Right lobe of liver (tissue), 6 donors: ENCODE results near the gene MSH4. TPM values are rescaled to one million over a fixed set of nuclear protein-coding genes. Genes with fewer than 3 reads are reported as not detected.

Experiments used
- ATAC-seq, 4 donors: fragments of 200-7000 bp; cut with Tn5 transposase; one replicate each; pipeline ENCODE4 v1.9.1; 2020; ENCODE audit warnings: mild to moderate bottlenecking in 4 of 4, moderate library complexity in 4 of 4
- DNase-seq, 3 donors: peaks; one replicate each; pipeline ENCODE4 v3.0.0-alpha.2; 2020
- H3K27ac ChIP-seq, 3 donors: fragments of 200-600 bp; one replicate each; pipeline ENCODE4 v1.8.0; 2022
- H3K27me3 ChIP-seq, 2 donors: fragments of 200-600 bp; one replicate each; pipeline ENCODE4 v1.8.0; 2022
- H3K36me3 ChIP-seq, 4 donors: fragments of 200-600 bp; sonication (generic) in 1 of 4; one replicate each; pipeline versions ENCODE4 v1.5.1 to v1.8.0; 2017 to 2022; ENCODE audit warnings: control low read depth in 1 of 4
- H3K4me1 ChIP-seq, 4 donors: fragments of 200-600 bp; sonication (generic) in 1 of 4; one replicate each; pipeline versions ENCODE4 v1.5.1 to v1.8.0; 2017 to 2022; ENCODE audit warnings: control low read depth in 1 of 4
- H3K4me3 ChIP-seq, 3 donors: fragments of 200-600 bp; one replicate each; pipeline ENCODE4 v1.8.0; 2022
- H3K9me3 ChIP-seq, 4 donors: fragments of 200-600 bp; sonication (generic) in 1 of 4; one replicate each; pipeline versions ENCODE4 v1.5.1 to v1.8.0; 2017 to 2022; ENCODE audit warnings: control low read depth in 1 of 4
- CTCF ChIP-seq, 4 donors: fragments of 200-600 bp in 3 of 4; fragments of 450-650 bp in 1 of 4; IDR thresholded peaks; one replicate each; pipeline versions ENCODE4 v1.5.1 to v1.8.0; 2016 to 2022; ENCODE audit warnings: antibody characterized with exemption in 4 of 4, mild to moderate bottlenecking in 2 of 4
- POLR2A ChIP-seq: fragments of 450-650 bp; IDR thresholded peaks from one replicate; pipeline ENCODE4 v1.6.1; 2017; ENCODE audit warnings: antibody characterized with exemption, mild to moderate bottlenecking
- WGBS: methylation state at CpG from one replicate; pipeline ENCODE4 v1.1.6; 2018; ENCODE audit warnings: low coverage, low lambda C conversion rate; ENCODE audit not compliant: insufficient coverage; ENCODE audit errors: missing lambda C conversion rate; 5-methylcytosine and 5-hydroxymethylcytosine counted together
- intact Hi-C, 2 donors: fragments of 100-400 bp; cut with DNase I; formaldehyde crosslinking; loops; one replicate each; pipeline versions ENCODE4 v1.11.2 to v1.14.1; 2022
- total RNA-seq, 6 experiments: library from RNA; depleted of rRNA in 2 of 6; stranded (reverse); fragments of >200 nt in 2 of 6; fragmentation: NEBNext Ultra II Directional in 3 of 6; extraction: Animal tissue kit (Norgen Biotek cat#: 25700) in 3 of 6; gene quantifications; one replicate each; pipeline versions ENCODE4 v1.1.0 to v1.2.4, GENCODE V29; 2016 to 2023
- donor health status: DM: no; HTN: yes; CAD: no.
- donor health status: DM: no; HTN: no; CAD: no.
- donor health status: DM: no; HTN: no; CAD: no.
- donor health status: DM: no; HTN: yes; CAD: no.
- donor health status: DM: no; HTN: yes; CAD: no.

The MSH4 gene
- total RNA-seq, 6 experiments from 2014 or later = 0.05 to 0.09 (median 0.08) TPM; not detected in 2

DNA sequence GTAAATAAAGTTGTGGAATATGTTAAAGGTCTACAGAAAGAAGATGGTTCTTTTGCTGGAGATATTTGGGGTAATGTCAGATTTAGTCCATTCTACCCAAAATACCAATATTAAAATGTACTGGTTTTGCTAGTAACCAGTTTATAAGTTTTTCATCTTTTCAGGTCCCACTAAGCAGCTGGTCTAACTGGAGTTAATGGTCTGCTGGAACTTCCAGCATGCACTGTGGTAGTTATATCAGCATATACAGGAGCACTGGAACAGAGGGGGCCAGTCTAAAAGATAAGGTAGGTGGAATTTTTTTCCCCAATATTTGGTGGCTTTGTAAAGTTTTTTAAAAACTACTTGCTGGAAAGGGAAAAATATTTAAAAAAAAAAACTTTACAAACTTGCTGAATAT is 6.7 kb upstream of the MSH4 start:
- intact Hi-C loops = loop anchor here in 1 of 2 donors (10.0 kb wide), 1 partner anchor 65 kb away; the partner anchor contains the start of gene ACADM
- no peak overlapping the region for H3K4me3 ChIP-seq
- peaks cover 0 to 41% (median 17%) of the 10 kb centered on the region in 4 donors for H3K4me1 ChIP-seq
- no peaks in the 10 kb centered on the region for H3K9me3 ChIP-seq
- no peak for ATAC-seq
- no peaks in the 10 kb centered on the region for H3K27me3 ChIP-seq
- TF ChIP-seq POLR2A = no peak
- no peak for TF ChIP-seq CTCF (IDR thresholded peaks at IDR 0.05)
- no peak overlapping the region for H3K27ac ChIP-seq
- DNase-seq = no peak
- peaks cover 0 to 52% (median 31%) of the 10 kb centered on the region in 4 donors for H3K36me3 ChIP-seq

DNA sequence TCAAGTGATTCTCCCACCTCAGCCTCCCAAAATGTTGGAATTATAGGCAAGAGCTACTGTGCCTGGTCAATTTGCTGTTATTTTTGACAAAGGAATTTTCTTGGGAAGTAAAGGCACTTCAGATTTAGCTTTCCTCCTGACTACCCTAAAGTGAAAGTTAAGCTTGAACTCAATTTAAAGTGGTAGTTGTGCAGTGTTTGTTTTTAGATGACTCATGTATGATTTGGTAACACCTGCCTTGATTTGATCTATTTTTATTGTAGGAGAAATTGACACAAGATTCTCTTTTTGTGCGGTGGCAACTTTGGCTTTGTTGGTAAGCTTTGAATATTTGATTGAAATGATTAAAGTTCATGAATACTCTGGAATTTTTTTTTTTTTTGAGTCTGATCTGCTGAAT is 5.7 kb upstream of the MSH4 start:
- Histone ChIP-seq H3K4me1 (peaks cover 0 to 41% (median 14%) of the 10 kb centered on the region in 4 donors), H3K27ac (peak overlapping the region; percentile 8 to 25 (median 14)), H3K9me3 (no peaks in the 10 kb centered on the region), H3K27me3 (no peaks in the 10 kb centered on the region), H3K36me3 (peaks cover 0 to 62% (median 37%) of the 10 kb centered on the region in 4 donors), H3K4me3 (peak overlapping the region in 2 of 3 donors; percentile 7 to 11)
- no peak for DNase-seq
- 18% methylated on average over 1 of the region's 1 CpG for WGBS
- TF ChIP-seq POLR2A (no peak), CTCF (IDR thresholded peaks at IDR 0.05) (no peak)
- peak; percentile 51 to 67 (median 62) for ATAC-seq
- intact Hi-C loops = no loop called here

DNA sequence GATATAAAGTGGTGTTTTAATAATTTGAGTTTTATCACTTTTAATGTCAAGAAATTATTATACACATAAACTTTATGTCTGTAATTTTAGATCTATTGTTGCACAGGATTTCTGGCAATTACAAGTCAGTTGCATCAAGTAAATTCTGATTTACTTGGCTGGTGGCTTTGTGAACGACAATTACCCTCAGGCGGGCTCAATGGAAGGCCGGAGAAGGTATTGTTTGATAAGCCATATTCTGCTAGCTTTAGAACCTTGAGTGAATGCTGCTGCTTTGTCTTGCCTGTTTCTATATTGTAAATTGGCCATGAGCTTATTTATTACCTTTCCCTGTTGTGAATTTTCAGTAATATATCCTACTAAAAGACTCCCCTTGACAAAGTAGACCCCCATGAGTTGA is 4.6 kb upstream of the MSH4 start:
- Histone ChIP-seq H3K27me3 (no peaks in the 10 kb centered on the region), H3K4me3 (no peak overlapping the region), H3K4me1 (peaks cover 0 to 39% (median 14%) of the 10 kb centered on the region in 4 donors), H3K36me3 (peaks cover 0 to 69% (median 37%) of the 10 kb centered on the region in 4 donors), H3K27ac (no peak overlapping the region), H3K9me3 (no peaks in the 10 kb centered on the region)
- TF ChIP-seq POLR2A (no peak), CTCF (IDR thresholded peaks at IDR 0.05) (no peak)
- WGBS = 95% methylated on average over 3 of the region's 3 CpGs
- DNase-seq = no peak
- intact Hi-C loops = no loop called here
- ATAC-seq = no peak

- intact Hi-C loops = no loop called here
- Histone ChIP-seq H3K36me3 (peaks cover 0 to 64% (median 37%) of the 10 kb centered on the region in 4 donors), H3K4me3 (no peak overlapping the region), H3K27ac (no peak overlapping the region), H3K9me3 (no peaks in the 10 kb centered on the region), H3K27me3 (no peaks in the 10 kb centered on the region), H3K4me1 (peaks cover 0 to 16% (median 5%) of the 10 kb centered on the region in 4 donors)
- WGBS = 95% methylated on average over 2 of the region's 2 CpGs
- DNase-seq (no peak), ATAC-seq (no peak)
- TF ChIP-seq POLR2A (no peak), CTCF (IDR thresholded peaks at IDR 0.05) (no peak)
These were observed 2.3 kb upstream of the MSH4 start for GRCh38 chr1:75794382-75794781.

DNA sequence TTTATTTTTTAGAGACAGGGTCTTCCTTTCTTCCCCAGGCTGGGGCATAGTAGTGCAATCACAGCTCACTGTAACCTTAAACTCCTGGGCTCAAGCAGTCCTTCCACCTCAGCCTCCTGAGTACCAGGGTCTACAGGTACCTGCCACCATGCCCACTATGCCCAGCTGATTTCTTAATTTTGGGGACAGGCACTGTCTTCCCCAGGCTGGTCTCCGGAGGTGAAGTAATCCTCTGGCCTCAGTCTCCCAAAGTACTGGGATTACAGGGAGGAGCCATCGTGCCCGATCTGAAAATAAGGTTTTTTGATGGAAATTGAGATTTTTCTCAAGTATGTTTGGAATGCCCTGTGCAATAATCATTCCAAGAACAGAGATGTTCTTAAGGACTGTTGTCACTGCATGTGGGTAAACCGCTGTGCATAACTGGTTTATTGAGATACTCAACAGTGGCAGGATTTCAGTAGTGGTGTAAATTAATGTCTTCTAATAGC is 934 bp upstream of the MSH4 start:
- Histone ChIP-seq H3K4me3 (no peak overlapping the region), H3K36me3 (peaks cover 0 to 56% (median 33%) of the 10 kb centered on the region in 4 donors), H3K27me3 (no peaks in the 10 kb centered on the region), H3K27ac (no peak overlapping the region), H3K4me1 (peaks cover 0 to 2% (median 0%) of the 10 kb centered on the region in 4 donors), H3K9me3 (no peaks in the 10 kb centered on the region)
- ATAC-seq (no peak), DNase-seq (no peak)
- TF ChIP-seq POLR2A = no peak
- no peak for TF ChIP-seq CTCF (IDR thresholded peaks at IDR 0.05)
- intact Hi-C loops = no loop called here
- 96% methylated on average over 4 of the region's 4 CpGs for WGBS
